Measurements from ENCODE around the gene ARFIP2.

- TF ChIP-seq EP300 (IDR thresholded peaks at IDR 0.05; ENCODE audit: low read depth) = no peak
- TF ChIP-seq CTCF (IDR thresholded peaks at IDR 0.05) = no peak
- TF ChIP-seq POLR2A (IDR thresholded peaks at IDR 0.05) = no peak
Observed at GRCh38 chr11:6483015-6483414, 1.9 kb upstream of the ARFIP2 start.

Measured in transverse colon (tissue), 3 donors.